ENCODE data around the gene KCNQ1.

KCNQ1 gene

GRCh38 chr11:2793701-2794045, 348.9 kb downstream of the KCNQ1 start:
- Histone ChIP-seq H3K4me2 (ENCODE audit: insufficient read depth, low read length) (no peak overlapping the region), H3K4me3 (ENCODE audit: low read depth in 1 of 2, low read length in 2 of 2) (no peak overlapping the region), H4K20me1 (ENCODE audit: insufficient read depth, low read length) (no peaks in the 10 kb centered on the region), H2AFZ (ENCODE audit: low read depth, low read length) (no peak overlapping the region), H3K27me3 (ENCODE audit: insufficient read depth, low read length, poor library complexity) (peaks cover 4% of the 10 kb centered on the region), H3K27ac (ENCODE audit: low read length) (no peak overlapping the region), H3K9me3 (ENCODE audit: insufficient read depth, low read length, severe bottlenecking) (no peaks in the 10 kb centered on the region), H3K36me3 (ENCODE audit: insufficient read depth, low read length) (no peaks in the 10 kb centered on the region), H3K9ac (ENCODE audit: low read depth, low read length) (no peak overlapping the region), H3K4me1 (ENCODE audit: insufficient read depth, low read length) (no peaks in the 10 kb centered on the region), H3K79me2 (ENCODE audit: insufficient read depth, low read length) (no peaks in the 10 kb centered on the region)
- TF ChIP-seq EZH2 (IDR thresholded peaks at IDR 0.05; ENCODE audit: borderline replicate concordance, low read depth, low read length, severe bottlenecking): no peak
- TF ChIP-seq, protein P1, sequence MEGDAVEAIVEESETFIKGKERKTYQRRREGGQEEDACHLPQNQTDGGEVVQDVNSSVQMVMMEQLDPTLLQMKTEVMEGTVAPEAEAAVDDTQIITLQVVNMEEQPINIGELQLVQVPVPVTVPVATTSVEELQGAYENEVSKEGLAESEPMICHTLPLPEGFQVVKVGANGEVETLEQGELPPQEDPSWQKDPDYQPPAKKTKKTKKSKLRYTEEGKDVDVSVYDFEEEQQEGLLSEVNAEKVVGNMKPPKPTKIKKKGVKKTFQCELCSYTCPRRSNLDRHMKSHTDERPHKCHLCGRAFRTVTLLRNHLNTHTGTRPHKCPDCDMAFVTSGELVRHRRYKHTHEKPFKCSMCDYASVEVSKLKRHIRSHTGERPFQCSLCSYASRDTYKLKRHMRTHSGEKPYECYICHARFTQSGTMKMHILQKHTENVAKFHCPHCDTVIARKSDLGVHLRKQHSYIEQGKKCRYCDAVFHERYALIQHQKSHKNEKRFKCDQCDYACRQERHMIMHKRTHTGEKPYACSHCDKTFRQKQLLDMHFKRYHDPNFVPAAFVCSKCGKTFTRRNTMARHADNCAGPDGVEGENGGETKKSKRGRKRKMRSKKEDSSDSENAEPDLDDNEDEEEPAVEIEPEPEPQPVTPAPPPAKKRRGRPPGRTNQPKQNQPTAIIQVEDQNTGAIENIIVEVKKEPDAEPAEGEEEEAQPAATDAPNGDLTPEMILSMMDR (IDR thresholded peaks at IDR 0.05; ENCODE audit: borderline replicate concordance, extremely low read depth, low read length, poor library complexity, severe bottlenecking): no peak
- no peak for DNase-seq
- no peak for ATAC-seq (ENCODE audit: insufficient read depth, low read depth)

DNA sequence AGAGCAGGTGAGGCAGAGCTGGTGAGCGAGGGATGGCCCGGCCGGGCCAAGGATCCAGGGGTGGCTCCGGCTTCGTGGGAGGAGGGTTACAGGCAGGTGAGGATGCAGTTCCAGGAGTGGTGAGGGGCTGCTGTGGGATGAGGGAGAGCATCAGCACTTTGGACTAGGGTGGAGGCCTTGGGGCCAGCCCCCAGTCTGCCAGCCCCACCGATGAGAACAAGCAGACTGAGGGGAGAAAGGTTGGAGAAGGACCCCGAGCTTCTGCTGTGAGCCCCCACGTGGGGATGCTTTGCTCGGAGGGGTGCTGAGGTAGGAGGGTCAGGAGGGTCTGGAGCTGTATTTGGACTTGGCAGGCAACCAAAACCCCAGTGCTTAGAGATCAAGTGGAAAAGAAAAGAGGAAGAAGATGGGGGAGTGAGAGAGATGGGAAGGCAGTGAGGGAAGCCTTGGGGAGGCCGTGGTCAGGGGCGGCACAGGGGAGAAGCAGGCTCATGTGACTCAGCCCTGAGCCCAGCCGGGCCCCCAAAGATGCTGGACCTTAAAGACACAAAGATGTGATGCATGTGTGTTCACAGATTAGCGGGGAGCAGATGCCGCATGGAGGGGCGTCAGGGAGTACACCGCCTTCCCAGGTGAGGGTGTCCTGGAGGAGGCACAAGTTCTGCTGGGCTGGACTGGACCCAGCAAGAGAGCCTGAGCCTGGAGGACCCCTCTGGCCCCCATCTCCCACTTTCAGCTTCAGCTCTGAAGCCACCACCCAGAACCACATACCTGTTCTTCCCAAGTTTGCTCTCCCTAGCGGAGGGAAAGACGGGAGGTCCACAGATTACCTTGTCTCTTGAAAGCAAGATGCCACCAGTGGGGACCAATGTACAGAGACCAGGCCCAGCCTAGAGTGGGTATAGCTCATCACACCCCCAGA, 349.5 kb downstream of the KCNQ1 start:
- Histone ChIP-seq H3K9ac (ENCODE audit: low read depth, low read length) (no peak overlapping the region), H3K79me2 (ENCODE audit: insufficient read depth, low read length) (no peaks in the 10 kb centered on the region), H3K4me3 (ENCODE audit: low read depth in 1 of 2, low read length in 2 of 2) (no peak overlapping the region), H3K27me3 (ENCODE audit: insufficient read depth, low read length, poor library complexity) (peaks cover 4% of the 10 kb centered on the region), H3K4me1 (ENCODE audit: insufficient read depth, low read length) (no peaks in the 10 kb centered on the region), H3K4me2 (ENCODE audit: insufficient read depth, low read length) (no peak overlapping the region), H3K27ac (ENCODE audit: low read length) (no peak overlapping the region), H3K36me3 (ENCODE audit: insufficient read depth, low read length) (no peaks in the 10 kb centered on the region), H4K20me1 (ENCODE audit: insufficient read depth, low read length) (no peaks in the 10 kb centered on the region), H3K9me3 (ENCODE audit: insufficient read depth, low read length, severe bottlenecking) (no peaks in the 10 kb centered on the region), H2AFZ (ENCODE audit: low read depth, low read length) (no peak overlapping the region)
- ATAC-seq (ENCODE audit: insufficient read depth, low read depth) (no peak), DNase-seq (no peak)
- TF ChIP-seq EZH2 (IDR thresholded peaks at IDR 0.05; ENCODE audit: borderline replicate concordance, low read depth, low read length, severe bottlenecking): no peak
- TF ChIP-seq, protein P1 (IDR thresholded peaks at IDR 0.05; ENCODE audit: borderline replicate concordance, extremely low read depth, low read length, poor library complexity, severe bottlenecking): no peak

GRCh38 chr11:2794968-2795322, 350.1 kb downstream of the KCNQ1 start:
- Histone ChIP-seq H3K4me2 (ENCODE audit: insufficient read depth, low read length) (no peak overlapping the region), H3K79me2 (ENCODE audit: insufficient read depth, low read length) (no peaks in the 10 kb centered on the region), H2AFZ (ENCODE audit: low read depth, low read length) (no peak overlapping the region), H3K9ac (ENCODE audit: low read depth, low read length) (no peak overlapping the region), H3K36me3 (ENCODE audit: insufficient read depth, low read length) (no peaks in the 10 kb centered on the region), H4K20me1 (ENCODE audit: insufficient read depth, low read length) (no peaks in the 10 kb centered on the region), H3K27ac (ENCODE audit: low read length) (no peak overlapping the region), H3K27me3 (ENCODE audit: insufficient read depth, low read length, poor library complexity) (peaks cover 4% of the 10 kb centered on the region), H3K4me1 (ENCODE audit: insufficient read depth, low read length) (no peaks in the 10 kb centered on the region), H3K9me3 (ENCODE audit: insufficient read depth, low read length, severe bottlenecking) (no peaks in the 10 kb centered on the region), H3K4me3 (ENCODE audit: low read depth in 1 of 2, low read length in 2 of 2) (no peak overlapping the region)
- no peak for ATAC-seq (ENCODE audit: insufficient read depth, low read depth)
- TF ChIP-seq, protein P1 (IDR thresholded peaks at IDR 0.05; ENCODE audit: borderline replicate concordance, extremely low read depth, low read length, poor library complexity, severe bottlenecking): no peak
- no peak for TF ChIP-seq EZH2 (IDR thresholded peaks at IDR 0.05; ENCODE audit: borderline replicate concordance, low read depth, low read length, severe bottlenecking)
- DNase-seq: no peak
